ENCODE measurements around the gene COA8.

Gene COA8

GRCh38 chr14:103552846-103553210, 9.9 kb upstream of the COA8 start:
- no peaks in the 10 kb centered on the region for H3K36me3 ChIP-seq
- no peak for DNase-seq
- no peak for TF ChIP-seq CTCF (IDR thresholded peaks at IDR 0.05; ENCODE audit: low read depth, low read length)
- H3K4me3 ChIP-seq (ENCODE audit: low read depth, low read length), result no peak overlapping the region
- no peaks in the 10 kb centered on the region for H3K4me1 ChIP-seq
- H3K27me3 ChIP-seq, result no peaks in the 10 kb centered on the region
- H3K9me3 ChIP-seq, result no peaks in the 10 kb centered on the region

GRCh38 chr14:103555559-103556337, 7.0 kb upstream of the COA8 start:
- peaks cover 11% of the 10 kb centered on the region for H3K36me3 ChIP-seq
- H3K4me1 ChIP-seq, result no peaks in the 10 kb centered on the region
- no peaks in the 10 kb centered on the region for H3K27me3 ChIP-seq
- no peak overlapping the region for H3K4me3 ChIP-seq (ENCODE audit: low read depth, low read length)
- no peaks in the 10 kb centered on the region for H3K9me3 ChIP-seq
- no peak for TF ChIP-seq CTCF (IDR thresholded peaks at IDR 0.05; ENCODE audit: low read depth, low read length)
- DNase-seq, result no peak

GRCh38 chr14:103556946-103557758, 5.6 kb upstream of the COA8 start:
- no peak for TF ChIP-seq CTCF (IDR thresholded peaks at IDR 0.05; ENCODE audit: low read depth, low read length)
- no peaks in the 10 kb centered on the region for H3K4me1 ChIP-seq
- no peak for DNase-seq
- H3K4me3 ChIP-seq (ENCODE audit: low read depth, low read length), result no peak overlapping the region
- H3K27me3 ChIP-seq, result no peaks in the 10 kb centered on the region
- no peaks in the 10 kb centered on the region for H3K9me3 ChIP-seq
- H3K36me3 ChIP-seq, result peaks cover 11% of the 10 kb centered on the region

DNA sequence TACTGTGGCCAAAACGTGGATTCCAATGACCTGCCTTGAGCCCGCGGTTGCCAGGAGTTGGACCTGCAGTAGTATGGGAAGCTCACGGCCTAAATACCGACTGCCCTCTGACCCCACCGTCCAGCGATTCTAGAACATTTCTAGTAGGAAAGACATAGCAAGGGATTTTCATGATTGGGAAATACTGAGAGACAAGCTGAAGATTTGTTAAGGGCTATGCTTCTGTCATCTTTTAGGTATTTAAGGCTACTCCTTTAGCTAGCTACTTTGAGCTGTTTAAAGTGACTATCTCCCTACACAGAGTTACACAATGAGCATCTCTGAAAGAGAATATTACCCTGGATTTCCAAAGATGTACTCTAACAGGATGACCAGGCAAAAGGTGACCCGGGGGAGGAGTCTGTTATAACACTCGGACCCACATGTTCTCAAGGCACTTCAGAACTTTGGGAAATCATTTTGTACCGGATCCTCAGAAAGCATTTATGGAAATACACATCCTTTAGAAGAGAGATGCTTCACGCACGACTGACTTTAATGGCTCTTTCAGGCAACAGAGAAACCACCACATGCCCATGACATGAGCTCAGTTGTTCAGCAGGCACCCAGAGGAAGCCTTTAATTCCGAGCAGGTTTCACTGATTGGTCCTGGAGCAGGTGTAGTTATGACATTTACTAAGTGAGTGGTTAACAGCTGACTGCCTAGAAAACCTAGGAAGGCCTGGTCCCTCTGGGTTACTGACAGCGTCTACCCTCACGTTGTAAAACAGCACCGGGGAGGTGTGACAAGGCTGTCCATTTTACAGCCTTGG, 4.5 kb upstream of the COA8 start:
- H3K36me3 ChIP-seq, result peaks cover 14% of the 10 kb centered on the region
- no peak for TF ChIP-seq CTCF (IDR thresholded peaks at IDR 0.05; ENCODE audit: low read depth, low read length)
- peak; percentile 35 for DNase-seq
- H3K27me3 ChIP-seq, result no peaks in the 10 kb centered on the region
- H3K4me1 ChIP-seq, result no peaks in the 10 kb centered on the region
- no peaks in the 10 kb centered on the region for H3K9me3 ChIP-seq
- H3K4me3 ChIP-seq (ENCODE audit: low read depth, low read length), result no peak overlapping the region

GRCh38 chr14:103559766-103560165, 3.0 kb upstream of the COA8 start:
- no peaks in the 10 kb centered on the region for H3K9me3 ChIP-seq
- 0 out of 2 replicates have a peak overlapping the region, but pooled peaks have one; percentile 6 for H3K4me3 ChIP-seq (ENCODE audit: low read depth, low read length)
- H3K36me3 ChIP-seq, result peaks cover 14% of the 10 kb centered on the region
- no peak for TF ChIP-seq CTCF (IDR thresholded peaks at IDR 0.05; ENCODE audit: low read depth, low read length)
- H3K27me3 ChIP-seq, result no peaks in the 10 kb centered on the region
- no peaks in the 10 kb centered on the region for H3K4me1 ChIP-seq
- DNase-seq, result no peak
